Measurements from ENCODE around the gene RFC4.

The RFC4 gene

DNA sequence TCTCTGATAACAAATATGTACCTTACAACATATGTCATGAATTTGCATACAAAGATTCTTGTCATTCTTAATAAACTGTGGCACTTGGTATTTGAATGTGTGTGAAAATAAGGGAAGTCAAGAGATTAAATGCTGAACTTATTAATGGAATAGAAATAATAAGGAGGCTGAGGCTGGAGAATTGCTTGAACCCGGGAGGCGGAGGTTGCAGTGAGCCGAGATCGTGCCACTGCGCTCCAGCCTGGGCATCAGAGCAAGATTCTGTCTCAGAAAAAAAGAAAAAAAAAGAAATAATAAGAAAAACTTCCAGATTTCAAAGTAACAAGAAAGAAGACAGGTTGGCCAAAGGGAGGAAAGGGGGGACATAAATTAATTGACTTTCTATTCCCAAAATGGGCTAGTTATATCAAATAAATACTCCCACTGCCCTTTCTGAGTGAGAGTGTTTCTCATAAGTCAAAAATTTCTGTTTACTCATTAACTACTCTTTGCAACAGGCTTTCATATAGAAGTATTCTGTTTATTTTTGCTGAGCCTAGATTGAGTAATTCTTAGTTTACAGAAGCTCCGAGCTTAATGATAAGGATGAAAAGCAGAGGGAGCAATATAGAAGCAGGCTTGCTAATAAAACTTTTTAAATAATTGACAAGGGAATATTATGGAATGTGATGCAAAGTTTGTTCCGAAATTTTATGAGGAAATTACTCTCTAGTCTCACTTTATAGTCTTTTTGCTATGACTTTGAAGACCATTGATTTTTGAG lies 63.5 kb downstream of the RFC4 start:
- no peak for DNase-seq

Data from bone marrow (tissue), 2 donors.